AG04450 (cell line): ENCODE results near the gene SLC66A2. TPM values are rescaled to one million over a fixed set of nuclear protein-coding genes. Genes with fewer than 3 reads are reported as not detected.

Experiments
- CTCF ChIA-PET: fragments of 300-600, 350-600 bp; formaldehyde crosslinking; extraction: SDS; loops from one replicate; lab custom pipeline; 2022; ENCODE audit warnings: antibody characterized with exemption, inconsistent platforms; lab: Charles Lee
- POLR2A ChIA-PET: fragments of 350-600 bp; formaldehyde crosslinking; extraction: SDS; loops from one replicate; lab custom pipeline; 2021; ENCODE audit warnings: antibody characterized with exemption, inconsistent platforms; lab: Yijun Ruan, JAX
- DNase-seq: peaks from one replicate; pipeline ENCODE4 v3.0.0-alpha.2; 2011; ENCODE audit warnings: low read depth, low spot score
- H3K27ac ChIP-seq: one replicate; pipeline ENCODE4 v1.5.1; 2012; ENCODE audit warnings: low read depth, low read length, control low read depth
- H3K27me3 ChIP-seq: one replicate; pipeline ENCODE4 v1.6.0; 2012; ENCODE audit warnings: low read length; ENCODE audit not compliant: control insufficient read depth, insufficient read depth
- H3K4me3 ChIP-seq: 2 replicates; pipeline ENCODE4 v1.5.1; 2011; ENCODE audit warnings: mild to moderate bottlenecking, low read depth, low read length, control low read depth
- H3K9me3 ChIP-seq: 2 replicates; pipeline ENCODE4 v1.5.1; 2012; ENCODE audit warnings: low read length; ENCODE audit not compliant: control insufficient read depth, insufficient read depth
- polyA plus RNA-seq: library from polyadenylated mRNA; depleted of rRNA; stranded (reverse); fragments of >200 nt; gene quantifications from 2 replicates; pipeline ENCODE4 v1.2.3, GENCODE V29; 2011
- TF ChIP-seq, protein P1 (sequence below): IDR thresholded peaks from 2 replicates; pipeline ENCODE4 v1.5.1; 2011; ENCODE audit warnings: low read depth, low read length, control low read depth, inconsistent platforms

SLC66A2 gene
- polyA plus RNA-seq, 1 experiment: 13.9 TPM

DNA sequence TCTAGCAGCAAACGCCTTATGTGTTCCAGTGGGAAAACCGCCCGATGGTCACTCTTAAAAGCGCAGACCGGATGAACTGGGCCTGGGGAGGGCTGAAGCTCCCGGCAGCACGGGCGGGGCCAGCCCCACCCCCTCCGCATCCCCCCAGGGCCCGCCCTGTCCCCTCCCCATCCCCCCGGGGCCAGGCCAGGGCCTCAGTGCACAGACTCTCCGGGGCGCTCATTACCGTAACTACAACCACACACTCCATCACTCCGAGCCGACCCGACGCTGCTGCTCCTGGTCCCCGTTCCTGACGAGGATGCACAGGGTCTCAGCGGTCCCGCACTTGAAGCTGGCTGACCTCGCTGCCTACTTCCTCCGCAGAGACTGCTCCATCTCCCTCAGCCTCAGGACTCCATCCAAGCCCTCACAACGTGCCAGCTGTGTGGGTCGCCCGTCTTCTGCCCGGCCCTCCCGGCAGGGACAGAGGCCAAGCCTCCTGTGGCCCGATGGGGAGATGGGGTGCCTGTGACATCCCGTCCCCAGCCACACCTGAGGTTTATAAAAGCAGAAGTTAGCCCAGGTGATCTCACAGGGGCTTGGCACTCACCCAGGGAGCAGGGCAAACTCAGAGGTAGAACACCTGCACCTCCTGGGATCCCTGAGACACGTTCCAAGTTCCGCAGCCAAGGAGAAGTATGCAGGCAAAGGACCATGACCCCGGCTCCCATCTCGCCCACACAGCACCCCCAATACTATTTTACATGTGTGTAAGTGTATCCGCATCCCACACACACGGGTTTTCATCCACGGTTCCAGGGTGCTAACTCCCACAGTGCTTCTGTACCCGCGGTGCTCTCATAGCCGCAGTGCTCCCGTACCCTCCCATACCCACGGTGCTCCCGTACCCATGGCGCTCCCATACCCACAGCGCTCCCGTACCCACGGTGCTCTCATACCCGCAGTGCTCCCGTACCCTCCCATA lies 36.0 kb downstream of the SLC66A2 start:
- H3K9me3 ChIP-seq: peaks cover 58% of the 10 kb centered on the region
- TF ChIP-seq, protein P1, sequence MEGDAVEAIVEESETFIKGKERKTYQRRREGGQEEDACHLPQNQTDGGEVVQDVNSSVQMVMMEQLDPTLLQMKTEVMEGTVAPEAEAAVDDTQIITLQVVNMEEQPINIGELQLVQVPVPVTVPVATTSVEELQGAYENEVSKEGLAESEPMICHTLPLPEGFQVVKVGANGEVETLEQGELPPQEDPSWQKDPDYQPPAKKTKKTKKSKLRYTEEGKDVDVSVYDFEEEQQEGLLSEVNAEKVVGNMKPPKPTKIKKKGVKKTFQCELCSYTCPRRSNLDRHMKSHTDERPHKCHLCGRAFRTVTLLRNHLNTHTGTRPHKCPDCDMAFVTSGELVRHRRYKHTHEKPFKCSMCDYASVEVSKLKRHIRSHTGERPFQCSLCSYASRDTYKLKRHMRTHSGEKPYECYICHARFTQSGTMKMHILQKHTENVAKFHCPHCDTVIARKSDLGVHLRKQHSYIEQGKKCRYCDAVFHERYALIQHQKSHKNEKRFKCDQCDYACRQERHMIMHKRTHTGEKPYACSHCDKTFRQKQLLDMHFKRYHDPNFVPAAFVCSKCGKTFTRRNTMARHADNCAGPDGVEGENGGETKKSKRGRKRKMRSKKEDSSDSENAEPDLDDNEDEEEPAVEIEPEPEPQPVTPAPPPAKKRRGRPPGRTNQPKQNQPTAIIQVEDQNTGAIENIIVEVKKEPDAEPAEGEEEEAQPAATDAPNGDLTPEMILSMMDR: no peak
- no peak for DNase-seq
- H3K4me3 ChIP-seq: no peak overlapping the region
- ChIA-PET CTCF (no interaction called here), POLR2A (no interaction called here)
- no peaks in the 10 kb centered on the region for H3K27me3 ChIP-seq
- no peak overlapping the region for H3K27ac ChIP-seq

DNA sequence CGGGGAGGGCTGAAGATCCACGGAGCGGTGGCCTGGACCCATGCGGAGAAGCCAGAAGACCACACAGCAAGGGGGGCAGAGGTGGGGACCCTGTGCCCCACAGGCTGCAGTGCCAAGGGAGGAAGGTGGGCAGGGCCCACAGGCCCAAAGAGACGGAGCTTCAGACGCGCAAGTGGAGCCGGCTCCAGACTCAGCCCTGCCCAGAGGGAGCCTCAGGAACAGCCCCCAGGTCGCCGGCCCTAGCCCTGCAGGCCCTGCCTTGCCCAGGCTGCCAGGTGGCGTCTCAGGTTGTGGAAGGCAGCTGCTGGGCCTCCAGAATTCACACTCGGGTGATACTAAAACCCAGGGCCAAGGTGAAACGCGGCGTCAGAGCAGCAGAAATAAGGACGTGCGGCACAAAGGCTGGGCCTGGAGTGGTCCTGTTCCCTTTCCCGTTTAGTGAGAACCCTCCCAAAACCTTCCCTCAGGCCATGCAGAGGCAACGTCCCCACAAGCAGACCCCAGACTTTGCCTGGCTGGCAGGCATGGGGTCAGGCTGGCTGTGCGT lies 36.8 kb downstream of the SLC66A2 start:
- DNase-seq: no peak
- CTCF ChIA-PET: no interaction called here
- H3K4me3 ChIP-seq: no peak overlapping the region
- no peaks in the 10 kb centered on the region for H3K27me3 ChIP-seq
- TF ChIP-seq, protein P1: no peak
- POLR2A ChIA-PET: no interaction called here
- peaks cover 58% of the 10 kb centered on the region for H3K9me3 ChIP-seq
- no peak overlapping the region for H3K27ac ChIP-seq

- H3K4me3 ChIP-seq: no peak overlapping the region
- DNase-seq: no peak
- ChIA-PET CTCF (no interaction called here), POLR2A (no interaction called here)
- no peak overlapping the region for H3K27ac ChIP-seq
- TF ChIP-seq, protein P1: no peak
- H3K9me3 ChIP-seq: peaks cover 47% of the 10 kb centered on the region
- H3K27me3 ChIP-seq: no peaks in the 10 kb centered on the region
These were observed 38.2 kb downstream of the SLC66A2 start for GRCh38 chr18:79912994-79913831.

GRCh38 chr18:79912409-79912991 lies 39.0 kb downstream of the SLC66A2 start:
- no peaks in the 10 kb centered on the region for H3K27me3 ChIP-seq
- no peak overlapping the region for H3K4me3 ChIP-seq
- H3K27ac ChIP-seq: no peak overlapping the region
- ChIA-PET CTCF (no interaction called here), POLR2A (no interaction called here)
- peaks cover 42% of the 10 kb centered on the region for H3K9me3 ChIP-seq
- DNase-seq: no peak
- TF ChIP-seq, protein P1: no peak
